HUES48 (cell line): Measurements from ENCODE around the gene SRRM2.

Experiments
- H3K27ac ChIP-seq: one replicate; pipeline ENCODE4 v1.7.0; 2013; ENCODE audit warnings: low read depth, low read length, inconsistent platforms
- H3K27me3 ChIP-seq: 2 replicates; pipeline ENCODE4 v1.6.1; 2013; ENCODE audit warnings: mild to moderate bottlenecking, low read length; ENCODE audit not compliant: control insufficient read depth, insufficient read depth
- H3K36me3 ChIP-seq: 2 replicates; pipeline ENCODE4 v1.6.1; 2013; ENCODE audit warnings: low read length; ENCODE audit not compliant: control insufficient read depth, insufficient read depth
- H3K4me1 ChIP-seq: 2 replicates; pipeline ENCODE4 v1.6.1; 2013; ENCODE audit warnings: mild to moderate bottlenecking, low read length; ENCODE audit not compliant: control insufficient read depth, insufficient read depth
- H3K4me3 ChIP-seq: 2 replicates; pipeline ENCODE4 v1.5.1; 2013; ENCODE audit warnings: mild to moderate bottlenecking, low read depth, low read length
- H3K9ac ChIP-seq: 2 replicates; pipeline ENCODE4 v1.6.1; 2013; ENCODE audit warnings: mild to moderate bottlenecking, low read depth, low read length, moderate library complexity
- H3K9me3 ChIP-seq: 2 replicates; pipeline ENCODE4 v1.6.1; 2013; ENCODE audit warnings: low read length; ENCODE audit not compliant: control insufficient read depth, insufficient read depth

SRRM2 gene

DNA sequence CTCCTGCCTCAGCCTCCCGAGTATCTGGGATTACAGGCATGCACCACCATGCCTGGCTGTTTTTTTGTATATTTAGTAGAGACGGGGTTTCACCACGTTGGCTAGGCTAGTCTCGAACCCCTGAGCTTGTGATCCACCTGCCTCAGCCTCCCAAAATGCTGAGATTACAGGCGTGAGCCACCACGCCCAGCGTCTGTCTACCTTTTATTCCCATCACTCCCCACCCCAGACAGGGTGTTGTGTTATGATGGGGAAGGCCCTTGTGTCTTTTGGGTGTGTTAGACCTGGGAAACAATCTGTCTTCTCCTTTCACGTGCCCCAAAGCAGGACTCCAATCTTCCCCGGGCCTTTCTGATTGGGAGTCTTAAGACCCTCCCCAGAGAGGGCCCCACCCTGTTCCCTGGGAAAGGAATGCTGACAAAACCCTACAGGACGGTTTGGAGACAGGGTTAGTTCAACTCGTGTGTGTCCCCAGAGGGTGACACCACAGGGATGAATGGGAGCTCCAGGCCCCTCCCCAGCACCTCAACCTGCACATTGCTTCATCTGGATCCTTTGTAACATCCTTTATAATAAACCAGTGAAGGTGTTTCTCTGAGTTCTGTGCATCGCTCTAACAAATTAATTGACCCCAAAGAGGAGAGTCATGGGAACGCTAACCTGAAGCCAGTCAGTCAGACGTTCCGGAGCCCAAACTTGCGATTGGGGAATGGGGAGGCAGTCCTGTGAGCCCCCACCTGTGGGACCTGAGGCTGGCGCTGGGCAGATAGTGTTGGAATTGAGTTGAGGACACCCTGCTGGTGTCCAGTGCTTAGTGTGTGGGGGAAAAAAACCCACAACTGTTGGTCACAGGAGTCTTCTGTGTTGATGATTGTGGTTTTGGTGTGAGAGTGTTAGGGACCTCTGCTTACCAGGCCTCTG lies 27.8 kb downstream of the SRRM2 start:
- H3K27me3 ChIP-seq, result peaks cover 13% of the 10 kb centered on the region
- H3K9me3 ChIP-seq, result no peaks in the 10 kb centered on the region
- no peak overlapping the region for H3K4me3 ChIP-seq

GRCh38 chr16:2782583-2783351 lies 30.3 kb downstream of the SRRM2 start:
- Histone ChIP-seq H3K4me1 (peaks cover 7% of the 10 kb centered on the region), H3K27me3 (peaks cover 27% of the 10 kb centered on the region), H3K4me3 (no peak overlapping the region), H3K36me3 (no peaks in the 10 kb centered on the region), H3K9me3 (no peaks in the 10 kb centered on the region), H3K27ac (no peak overlapping the region), H3K9ac (no peak overlapping the region)

More for the DNA sequence above, 27.8 kb downstream of the SRRM2 start:
- H3K4me1 ChIP-seq, result peaks cover 7% of the 10 kb centered on the region
- H3K36me3 ChIP-seq, result peaks cover 3% of the 10 kb centered on the region
- H3K9ac ChIP-seq, result no peak overlapping the region
- H3K27ac ChIP-seq, result no peak overlapping the region

- H3K9ac ChIP-seq, result no peak overlapping the region
- H3K27me3 ChIP-seq, result peaks cover 27% of the 10 kb centered on the region
Measured at GRCh38 chr16:2783581-2784357, 31.3 kb downstream of the SRRM2 start.

GRCh38 chr16:2784358-2785100 lies 32.1 kb downstream of the SRRM2 start:
- no peak overlapping the region for H3K9ac ChIP-seq
- no peaks in the 10 kb centered on the region for H3K36me3 ChIP-seq
- no peaks in the 10 kb centered on the region for H3K4me1 ChIP-seq
- no peak overlapping the region for H3K27ac ChIP-seq
- no peaks in the 10 kb centered on the region for H3K9me3 ChIP-seq
- H3K4me3 ChIP-seq, result peak overlapping the region; percentile 47
- H3K27me3 ChIP-seq, result peaks cover 27% of the 10 kb centered on the region

More at GRCh38 chr16:2783581-2784357, 31.3 kb downstream of the SRRM2 start:
- Histone ChIP-seq H3K4me1 (no peaks in the 10 kb centered on the region), H3K9me3 (no peaks in the 10 kb centered on the region), H3K36me3 (no peaks in the 10 kb centered on the region), H3K4me3 (no peak overlapping the region), H3K27ac (no peak overlapping the region)

- no peak overlapping the region for H3K27ac ChIP-seq
- peak overlapping the region; percentile 47 for H3K4me3 ChIP-seq
- no peaks in the 10 kb centered on the region for H3K36me3 ChIP-seq
- peaks cover 27% of the 10 kb centered on the region for H3K27me3 ChIP-seq
- no peaks in the 10 kb centered on the region for H3K9me3 ChIP-seq
- H3K9ac ChIP-seq, result no peak overlapping the region
- H3K4me1 ChIP-seq, result no peaks in the 10 kb centered on the region
Measured at GRCh38 chr16:2785101-2785991, 32.9 kb downstream of the SRRM2 start.

DNA sequence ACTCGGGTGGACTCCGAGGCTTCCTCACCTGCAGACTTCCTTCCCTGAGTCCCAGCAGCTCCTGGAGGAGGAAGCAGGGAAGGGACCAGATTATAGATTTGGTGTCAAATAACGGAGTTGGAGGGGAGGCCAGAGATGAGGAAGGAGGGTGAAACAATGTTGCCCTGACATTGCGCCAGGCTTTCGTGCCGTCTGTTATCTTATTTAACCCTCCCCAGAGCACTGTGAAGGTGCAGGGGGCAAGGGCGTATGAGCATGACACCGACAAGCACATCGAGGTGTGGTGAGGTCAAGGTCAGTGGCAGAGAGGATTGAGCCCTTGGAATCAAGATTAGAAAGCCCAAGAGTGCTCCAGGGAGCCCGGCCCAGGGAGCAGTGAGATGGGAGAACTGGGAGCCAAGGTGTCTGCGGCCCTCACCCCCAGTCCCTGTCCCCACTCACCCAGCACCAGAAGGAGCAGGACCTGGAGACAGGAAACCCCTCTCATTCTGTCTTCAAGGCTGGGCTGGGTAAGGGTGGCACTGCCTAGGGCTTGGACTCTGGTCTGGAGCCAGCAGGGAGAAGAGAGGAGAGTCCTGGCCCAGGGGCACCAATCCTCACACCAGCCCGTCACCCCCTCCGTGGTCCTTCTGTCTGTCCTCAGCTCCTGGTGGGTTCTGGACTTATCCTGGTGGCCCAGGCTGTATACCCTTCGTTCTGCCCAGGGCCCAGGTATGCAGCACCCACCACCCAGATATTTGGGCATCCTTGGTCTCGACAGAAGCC lies 33.8 kb downstream of the SRRM2 start:
- H3K36me3 ChIP-seq, result no peaks in the 10 kb centered on the region
- H3K27me3 ChIP-seq, result peaks cover 27% of the 10 kb centered on the region
- no peak overlapping the region for H3K4me3 ChIP-seq

GRCh38 chr16:2786826-2787151 lies 34.4 kb downstream of the SRRM2 start:
- Histone ChIP-seq H3K36me3 (no peaks in the 10 kb centered on the region), H3K4me1 (no peaks in the 10 kb centered on the region), H3K9me3 (no peaks in the 10 kb centered on the region), H3K4me3 (no peak overlapping the region), H3K9ac (no peak overlapping the region), H3K27me3 (peaks cover 27% of the 10 kb centered on the region), H3K27ac (no peak overlapping the region)

More for the DNA sequence above, 33.8 kb downstream of the SRRM2 start:
- Histone ChIP-seq H3K4me1 (no peaks in the 10 kb centered on the region), H3K27ac (no peak overlapping the region), H3K9ac (no peak overlapping the region), H3K9me3 (no peaks in the 10 kb centered on the region)

- Histone ChIP-seq H3K4me3 (no peak within 1 kb of the TSS), H3K9me3 (no peaks in the 10 kb centered on the region), H3K9ac (no peak within 1 kb of the TSS), H3K4me1 (no peaks in the 10 kb centered on the region), H3K36me3 (no peaks in the 10 kb centered on the region), H3K27ac (no peak within 1 kb of the TSS), H3K27me3 (peaks cover 27% of the 10 kb centered on the region)
Measured at GRCh38 chr16:2787406-2787805, 35.0 kb downstream of the SRRM2 start, which contains the start of gene PRSS33. TSS of gene PRSS33 (minus strand) at chr16:2787560. CDS start at chr16:2786547, 1,013 bp downstream.

GRCh38 chr16:2787961-2788360 lies 35.5 kb downstream of the SRRM2 start:
- Histone ChIP-seq H3K9ac (no peak overlapping the region), H3K27ac (no peak overlapping the region), H3K4me1 (no peaks in the 10 kb centered on the region), H3K27me3 (peaks cover 27% of the 10 kb centered on the region), H3K9me3 (no peaks in the 10 kb centered on the region), H3K4me3 (no peak overlapping the region), H3K36me3 (no peaks in the 10 kb centered on the region)
